ENCODE results near the gene LIME1.

LIME1 gene

GRCh38 chr20:63697357-63697867 lies 39.1 kb upstream of the LIME1 start:
- DNase-seq, result no peak

GRCh38 chr20:63697868-63698545 lies 38.5 kb upstream of the LIME1 start:
- no peak for DNase-seq

GRCh38 chr20:63698739-63699465 lies 37.6 kb upstream of the LIME1 start:
- DNase-seq, result peak; percentile 75 to 79

- DNase-seq, result no peak
Measured at GRCh38 chr20:63699466-63700198, 36.8 kb upstream of the LIME1 start.

GRCh38 chr20:63700199-63701050 lies 36.0 kb upstream of the LIME1 start:
- no peak for DNase-seq

GRCh38 chr20:63701051-63701328 lies 35.5 kb upstream of the LIME1 start:
- no peak for DNase-seq

- no peak for DNase-seq
Measured at GRCh38 chr20:63701329-63702035, 35.0 kb upstream of the LIME1 start.

GRCh38 chr20:63702036-63702665 lies 34.3 kb upstream of the LIME1 start:
- no peak for DNase-seq

GRCh38 chr20:63702751-63703470 lies 33.6 kb upstream of the LIME1 start:
- no peak for DNase-seq

GRCh38 chr20:63703471-63703975 lies 32.9 kb upstream of the LIME1 start:
- DNase-seq, result no peak

GRCh38 chr20:63703976-63704748 lies 32.3 kb upstream of the LIME1 start:
- no peak for DNase-seq

GRCh38 chr20:63704749-63705117 lies 31.7 kb upstream of the LIME1 start:
- DNase-seq, result no peak

GRCh38 chr20:63705232-63706026 lies 31.0 kb upstream of the LIME1 start:
- DNase-seq, result no peak

GRCh38 chr20:63706027-63706695 lies 30.3 kb upstream of the LIME1 start:
- no peak for DNase-seq

GRCh38 chr20:63706852-63707557 lies 29.5 kb upstream of the LIME1 start:
- DNase-seq, result peak; percentile 66 to 76

GRCh38 chr20:63707558-63708300 lies 28.7 kb upstream of the LIME1 start, which contains the start of the genes ARFRP1 and ZGPAT:
TSS of gene ARFRP1 (minus strand) at chr20:63707976. CDS start at chr20:63707091, 885 bp downstream.
TSS of gene ZGPAT (plus strand) at chr20:63708039. CDS start at chr20:63708581, 542 bp downstream.
- DNase-seq, result peak; percentile 86 to 88
